ENCODE measurements around the gene METTL22.

Gene METTL22

GRCh38 chr16:8588682-8589056, 32.8 kb upstream of the METTL22 start:
- H3K27ac ChIP-seq, result no peak overlapping the region
- TF ChIP-seq CTCF (IDR thresholded peaks at IDR 0.05), result no peak
- no peak for TF ChIP-seq ZFX (IDR thresholded peaks at IDR 0.05; ENCODE audit: borderline replicate concordance)

GRCh38 chr16:8589057-8589899, 32.2 kb upstream of the METTL22 start:
- no peak for TF ChIP-seq ZFX (IDR thresholded peaks at IDR 0.05; ENCODE audit: borderline replicate concordance)
- TF ChIP-seq CTCF (IDR thresholded peaks at IDR 0.05), result no peak
- H3K27ac ChIP-seq, result no peak overlapping the region

- no peak within 1 kb of the TSS for H3K27ac ChIP-seq
- TF ChIP-seq CTCF (IDR thresholded peaks at IDR 0.05), result no peak
- TF ChIP-seq ZFX (IDR thresholded peaks at IDR 0.05; ENCODE audit: borderline replicate concordance), result no peak
Observed at GRCh38 chr16:8589900-8590688, 31.4 kb upstream of the METTL22 start, which contains the start of gene TMEM114. TMEM114 (minus strand) TSS chr16:8590511; CDS start chr16:8589838, 673 bp downstream.

- no peak overlapping the region for H3K27ac ChIP-seq
- TF ChIP-seq CTCF (IDR thresholded peaks at IDR 0.05), result no peak
- no peak for TF ChIP-seq ZFX (IDR thresholded peaks at IDR 0.05; ENCODE audit: borderline replicate concordance)
Observed at GRCh38 chr16:8590811-8591210, 30.7 kb upstream of the METTL22 start.

GRCh38 chr16:8591451-8591850, 30.0 kb upstream of the METTL22 start:
- TF ChIP-seq ZFX (IDR thresholded peaks at IDR 0.05; ENCODE audit: borderline replicate concordance), result no peak
- no peak overlapping the region for H3K27ac ChIP-seq

- no peak overlapping the region for H3K27ac ChIP-seq
- no peak for TF ChIP-seq CTCF (IDR thresholded peaks at IDR 0.05)
Observed at GRCh38 chr16:8594149-8594666, 27.3 kb upstream of the METTL22 start.

- no peak overlapping the region for H3K27ac ChIP-seq
- no peak for TF ChIP-seq CTCF (IDR thresholded peaks at IDR 0.05)
- no peak for TF ChIP-seq ZFX (IDR thresholded peaks at IDR 0.05; ENCODE audit: borderline replicate concordance)
Observed at GRCh38 chr16:8595783-8596182, 25.7 kb upstream of the METTL22 start.

Measured in 22Rv1 (cell line).